Natural killer cell treated with Interleukin-12 subunit alpha and Interleukin-12 subunit beta and Interleukin-15 and Interleukin-18, amount 100 ng/mL, for 72 hours (primary cell): ENCODE measurements around the gene ADA. TPM values are rescaled to one million over a fixed set of nuclear protein-coding genes. Genes with fewer than 3 reads are reported as not detected.

Experiments used
- ATAC-seq, 2 donors: fragments of 150-1000 bp; cut with Tn5 transposase in 1 of 2; sonication (Bioruptor Pico), chemical (Tn5 transposase) in 1 of 2; 2 replicates each; pipeline ENCODE4 v1.10.0; 2021
- DNase-seq: peaks from one replicate; pipeline ENCODE4 v3.0.0; 2022; ENCODE audit warnings: low spot score
- H3K27ac Mint-ChIP-seq, 2 donors: 1 replicate in 1 of 2; 2 replicates in 1 of 2; pipeline ENCODE4 v1.8.0; 2022; ENCODE audit warnings: mixed read lengths in 2 of 2, mild to moderate bottlenecking in 1 of 2, moderate library complexity in 1 of 2
- H3K27me3 Mint-ChIP-seq, 2 donors: 1 replicate in 1 of 2; 2 replicates in 1 of 2; pipeline ENCODE4 v1.8.0; 2022; ENCODE audit warnings: mixed read lengths in 2 of 2
- H3K36me3 Mint-ChIP-seq: one replicate; pipeline ENCODE4 v1.8.0; 2022; ENCODE audit warnings: mixed read lengths
- H3K4me1 Mint-ChIP-seq, 2 donors: 1 replicate in 1 of 2; 2 replicates in 1 of 2; pipeline ENCODE4 v1.8.0; 2022; ENCODE audit warnings: low read depth in 2 of 2, mixed read lengths in 2 of 2, mild to moderate bottlenecking in 1 of 2
- H3K4me3 Mint-ChIP-seq: one replicate; pipeline ENCODE4 v1.8.0; 2022; ENCODE audit warnings: mixed read lengths
- H3K9me3 Mint-ChIP-seq: 2 replicates; pipeline ENCODE4 v1.8.0; 2022; ENCODE audit warnings: mixed read lengths
- total RNA-seq, 2 donors: library from RNA; stranded (reverse); gene quantifications; one replicate each; pipeline ENCODE4 v1.2.3, GENCODE V29; 2022

ADA gene
- total RNA-seq, 2 donors from 2014 or later = 31.9 to 42.7 TPM

DNA sequence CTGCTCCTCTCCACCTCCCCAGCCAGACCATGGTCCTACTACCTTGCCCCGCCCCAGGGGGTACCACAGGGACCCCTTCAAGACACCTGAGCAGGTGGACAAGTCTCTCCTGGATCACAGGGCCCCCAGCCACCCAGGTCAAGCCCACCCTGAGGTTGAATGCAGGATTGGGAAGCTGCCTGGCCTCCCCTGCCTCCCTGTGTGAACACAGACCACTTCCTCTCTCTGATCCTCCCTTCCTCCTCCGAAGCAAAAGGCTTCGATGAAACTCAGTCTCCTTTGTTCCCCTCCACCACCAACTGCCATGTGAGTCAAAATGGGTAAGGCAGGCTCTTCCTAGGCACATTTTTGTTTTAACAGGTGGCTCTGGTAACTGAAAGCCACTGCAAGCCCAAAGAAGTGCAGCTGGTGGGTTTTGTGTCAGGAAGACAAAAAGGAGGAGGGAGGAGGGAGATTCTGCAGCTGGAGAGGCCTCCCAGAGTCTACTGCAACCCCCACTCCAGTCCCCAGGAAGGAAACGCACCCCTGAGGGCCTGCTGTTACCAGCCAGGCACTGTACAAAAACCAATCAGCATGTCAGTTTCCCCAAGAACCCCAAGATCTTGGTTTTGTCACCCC is 5.4 kb downstream of the ADA start:
- H3K4me1 Mint-ChIP-seq = peaks cover 71 to 74% of the 10 kb centered on the region in 2 donors
- peak overlapping the region; percentile 82 for H3K4me3 Mint-ChIP-seq
- peak overlapping the region; percentile 76 to 90 for H3K27ac Mint-ChIP-seq
- ATAC-seq (peak in 1 of 2 donors; percentile 54), DNase-seq (peak; percentile 49)
- no peaks in the 10 kb centered on the region for H3K36me3 Mint-ChIP-seq
- H3K9me3 Mint-ChIP-seq = no peaks in the 10 kb centered on the region
- no peaks in the 10 kb centered on the region for H3K27me3 Mint-ChIP-seq

DNA sequence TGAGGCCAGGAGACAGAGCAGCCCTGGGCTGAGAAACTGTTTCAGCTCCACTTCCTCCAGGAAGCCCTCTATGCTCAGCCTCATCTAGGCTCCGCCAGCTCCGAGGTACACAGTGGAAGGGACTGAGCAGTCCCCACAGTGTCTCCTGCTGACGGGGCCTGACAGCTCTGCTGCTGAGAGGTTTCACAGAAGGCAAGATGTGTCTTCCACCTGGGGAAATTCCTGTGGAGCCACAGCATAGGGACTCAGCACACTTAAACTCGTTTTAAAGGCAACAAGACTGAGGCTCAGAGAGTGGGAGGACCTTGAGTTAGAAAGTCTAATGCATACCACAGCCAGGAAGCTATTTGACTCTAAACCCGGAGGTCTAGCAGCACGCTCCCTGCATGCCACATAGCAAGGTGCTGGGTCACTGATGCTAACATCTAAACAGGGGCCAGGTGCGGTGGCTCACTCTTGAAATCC is 6.8 kb downstream of the ADA start:
- Mint-ChIP-seq H3K27ac (peak overlapping the region; percentile 76 to 90), H3K27me3 (no peaks in the 10 kb centered on the region), H3K36me3 (no peaks in the 10 kb centered on the region), H3K9me3 (no peaks in the 10 kb centered on the region), H3K4me3 (peak overlapping the region; percentile 72), H3K4me1 (peaks cover 68 to 69% of the 10 kb centered on the region in 2 donors)
- ATAC-seq (peak; percentile 58 to 63), DNase-seq (peak; percentile 69)

GRCh38 chr20:44644230-44644617 is 7.3 kb downstream of the ADA start:
- no peak for ATAC-seq
- Mint-ChIP-seq H3K36me3 (no peaks in the 10 kb centered on the region), H3K27ac (peak overlapping the region; percentile 76 to 90), H3K27me3 (no peaks in the 10 kb centered on the region), H3K4me1 (peaks cover 65 to 69% of the 10 kb centered on the region in 2 donors), H3K9me3 (no peaks in the 10 kb centered on the region), H3K4me3 (peak overlapping the region; percentile 72)
- peak; percentile 63 for DNase-seq

DNA sequence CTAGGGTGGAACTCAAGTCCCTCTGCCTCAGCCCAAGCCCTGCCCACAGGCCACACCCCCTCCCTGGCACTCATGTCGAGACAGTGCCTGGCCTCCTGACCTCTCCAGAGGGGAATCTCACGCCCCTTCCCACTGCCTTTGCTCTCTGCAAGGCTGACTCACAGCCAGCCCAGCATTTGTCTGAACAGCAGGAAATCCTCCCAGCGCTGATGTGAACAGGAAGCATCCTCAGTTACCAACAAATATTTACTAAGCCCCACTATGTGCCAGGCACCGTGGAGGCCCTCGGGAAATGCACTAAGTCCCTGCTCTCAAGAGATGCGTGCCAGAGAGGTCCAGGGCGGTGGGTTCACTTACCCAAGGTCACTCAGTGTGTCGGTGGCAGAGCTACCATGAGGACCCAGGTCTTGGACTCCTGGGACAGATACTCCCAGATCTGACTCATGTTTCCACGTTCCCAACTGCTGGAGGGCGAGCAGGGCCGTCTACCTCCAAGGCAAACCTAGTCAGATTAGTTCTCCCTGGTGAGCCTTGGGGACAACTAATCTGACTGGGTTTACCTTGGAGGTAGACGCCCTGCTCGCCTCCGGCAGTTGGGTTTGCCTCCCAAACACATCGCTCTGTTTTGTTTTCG is 7.8 kb downstream of the ADA start:
- H3K9me3 Mint-ChIP-seq = no peaks in the 10 kb centered on the region
- peak; percentile 37 to 61 for ATAC-seq
- peak overlapping the region; percentile 76 to 90 for H3K27ac Mint-ChIP-seq
- peaks cover 67 to 69% of the 10 kb centered on the region in 2 donors for H3K4me1 Mint-ChIP-seq
- H3K36me3 Mint-ChIP-seq = peaks cover 4% of the 10 kb centered on the region
- peak; percentile 70 for DNase-seq
- no peaks in the 10 kb centered on the region for H3K27me3 Mint-ChIP-seq
- H3K4me3 Mint-ChIP-seq = peak overlapping the region; percentile 72

DNA sequence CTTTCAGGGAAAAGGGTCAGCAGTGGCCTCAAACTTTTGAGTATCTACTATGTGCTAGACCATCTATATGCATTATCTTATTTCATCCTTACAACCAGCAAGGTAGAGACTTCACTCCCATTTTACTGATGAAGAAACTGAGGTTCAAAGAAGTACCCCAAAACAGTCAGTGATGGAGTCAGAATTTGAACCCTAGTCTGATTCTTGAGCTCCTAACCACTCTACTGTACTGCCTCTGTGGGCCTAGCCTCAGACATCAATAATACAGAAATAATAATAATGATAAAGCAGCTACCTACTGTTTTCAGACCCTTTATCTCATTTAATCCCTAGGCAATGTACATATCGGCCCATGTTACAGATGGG is 8.4 kb downstream of the ADA start:
- Mint-ChIP-seq H3K9me3 (no peaks in the 10 kb centered on the region), H3K27ac (peak overlapping the region; percentile 76 to 90), H3K4me3 (peak overlapping the region; percentile 72), H3K36me3 (peaks cover 6% of the 10 kb centered on the region), H3K4me1 (peaks cover 67 to 70% of the 10 kb centered on the region in 2 donors), H3K27me3 (no peaks in the 10 kb centered on the region)
- ATAC-seq (no peak), DNase-seq (no peak)

- Mint-ChIP-seq H3K27me3 (no peaks in the 10 kb centered on the region), H3K36me3 (peaks cover 6% of the 10 kb centered on the region), H3K4me1 (peaks cover 67 to 70% of the 10 kb centered on the region in 2 donors), H3K27ac (peak overlapping the region; percentile 76 to 90), H3K4me3 (peak overlapping the region; percentile 72), H3K9me3 (no peaks in the 10 kb centered on the region)
- DNase-seq = peak; percentile 85
- ATAC-seq = peak; percentile 65 to 82
Measured at GRCh38 chr20:44642203-44643153, 9.0 kb downstream of the ADA start.

GRCh38 chr20:44641325-44641724 is 10.2 kb downstream of the ADA start:
- H3K4me3 Mint-ChIP-seq = peak overlapping the region; percentile 72
- peaks cover 6% of the 10 kb centered on the region for H3K36me3 Mint-ChIP-seq
- peaks cover 61 to 62% of the 10 kb centered on the region in 2 donors for H3K4me1 Mint-ChIP-seq
- no peaks in the 10 kb centered on the region for H3K27me3 Mint-ChIP-seq
- DNase-seq = no peak
- ATAC-seq = no peak
- no peaks in the 10 kb centered on the region for H3K9me3 Mint-ChIP-seq
- H3K27ac Mint-ChIP-seq = peak overlapping the region; percentile 76 to 90

GRCh38 chr20:44640522-44640921 is 11.0 kb downstream of the ADA start:
- Mint-ChIP-seq H3K27me3 (no peaks in the 10 kb centered on the region), H3K4me1 (peaks cover 55 to 64% of the 10 kb centered on the region in 2 donors), H3K9me3 (no peaks in the 10 kb centered on the region), H3K36me3 (peaks cover 6% of the 10 kb centered on the region), H3K4me3 (peak overlapping the region; percentile 72), H3K27ac (peak overlapping the region; percentile 76 to 90)
- ATAC-seq (no peak), DNase-seq (no peak)

GRCh38 chr20:44637522-44638372 is 13.8 kb downstream of the ADA start:
- Mint-ChIP-seq H3K4me1 (peaks cover 32 to 44% of the 10 kb centered on the region in 2 donors), H3K9me3 (no peaks in the 10 kb centered on the region), H3K27ac (peak overlapping the region in 1 of 2 donors; percentile 90), H3K36me3 (peaks cover 6% of the 10 kb centered on the region), H3K4me3 (no peak overlapping the region), H3K27me3 (no peaks in the 10 kb centered on the region)
- DNase-seq (no peak), ATAC-seq (no peak)

- peak overlapping the region in 1 of 2 donors; percentile 51 for H3K27ac Mint-ChIP-seq
- no peak overlapping the region for H3K4me3 Mint-ChIP-seq
- H3K9me3 Mint-ChIP-seq = no peaks in the 10 kb centered on the region
- H3K27me3 Mint-ChIP-seq = no peaks in the 10 kb centered on the region
- ATAC-seq (no peak), DNase-seq (no peak)
- H3K4me1 Mint-ChIP-seq = peaks cover 26 to 40% of the 10 kb centered on the region in 2 donors
- peaks cover 6% of the 10 kb centered on the region for H3K36me3 Mint-ChIP-seq
Measured at GRCh38 chr20:44637042-44637441, 14.5 kb downstream of the ADA start.

GRCh38 chr20:44635877-44636276 is 15.6 kb downstream of the ADA start:
- Mint-ChIP-seq H3K27ac (peak overlapping the region in 1 of 2 donors; percentile 51), H3K4me3 (no peak overlapping the region), H3K36me3 (peaks cover 6% of the 10 kb centered on the region), H3K27me3 (no peaks in the 10 kb centered on the region), H3K4me1 (peaks cover 21 to 36% of the 10 kb centered on the region in 2 donors), H3K9me3 (no peaks in the 10 kb centered on the region)
- ATAC-seq = no peak
- DNase-seq = no peak

DNA sequence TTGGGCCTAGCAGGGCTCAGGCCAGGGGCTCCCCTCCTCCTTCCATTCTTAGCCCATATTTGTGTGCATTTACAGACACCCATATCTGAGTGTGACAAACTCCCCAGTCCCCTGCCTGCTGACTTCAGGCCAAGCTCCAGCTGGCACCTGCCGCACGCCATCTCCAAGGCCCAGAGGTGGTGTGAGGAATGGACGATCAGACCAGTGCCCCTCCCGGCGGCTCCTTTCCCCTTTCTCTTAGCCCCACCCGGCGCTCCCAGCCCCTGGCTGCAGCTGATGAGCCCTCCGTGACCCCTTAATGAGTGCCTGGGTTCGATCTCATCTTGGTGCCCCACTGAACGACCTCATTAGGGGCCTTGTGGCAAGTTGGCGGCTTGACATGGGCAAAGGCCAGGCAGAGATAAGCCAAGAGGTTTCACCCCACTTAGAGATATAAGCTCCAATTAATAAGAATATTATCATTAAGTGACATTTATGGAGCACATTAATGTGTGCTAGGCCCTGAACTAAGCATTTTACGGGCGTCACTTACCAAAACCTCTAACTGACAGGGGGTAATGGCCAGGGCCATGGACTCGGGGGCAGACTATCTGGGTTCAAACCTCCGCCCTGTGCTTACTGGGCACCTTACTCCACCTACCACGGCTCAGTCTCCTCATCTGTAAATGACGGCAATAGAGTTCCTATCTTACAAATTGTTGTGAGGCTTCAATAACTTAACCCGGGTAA is 17.5 kb downstream of the ADA start:
- no peak overlapping the region for H3K27ac Mint-ChIP-seq
- peaks cover 13 to 25% of the 10 kb centered on the region in 2 donors for H3K4me1 Mint-ChIP-seq
- H3K27me3 Mint-ChIP-seq = no peaks in the 10 kb centered on the region
- no peak for DNase-seq
- peaks cover 6% of the 10 kb centered on the region for H3K36me3 Mint-ChIP-seq
- no peak for ATAC-seq
- no peak overlapping the region for H3K4me3 Mint-ChIP-seq
- no peaks in the 10 kb centered on the region for H3K9me3 Mint-ChIP-seq
